ENCODE measurements around the gene KCNH6.

KCNH6 gene

GRCh38 chr17:63476854-63477479 is 46.2 kb upstream of the KCNH6 start, which contains the start of gene ACE:
TSS of gene ACE (plus strand) at chr17:63477061. CDS start at chr17:63477095, 34 bp downstream.
- TF ChIP-seq CREB1 (IDR thresholded peaks at IDR 0.05; ENCODE audit: low read depth), result no peak
- no peak for TF ChIP-seq EP300 (IDR thresholded peaks at IDR 0.05; ENCODE audit: borderline replicate concordance)
- TF ChIP-seq USF1 (IDR thresholded peaks at IDR 0.05), result no peak
- TF ChIP-seq TAF1 (IDR thresholded peaks at IDR 0.05; ENCODE audit: low read depth), result 0 out of 2 replicates have a peak, but pooled peaks have one; percentile 13
- TF ChIP-seq FOXM1 (IDR thresholded peaks at IDR 0.05; ENCODE audit: borderline replicate concordance, low read depth), result no peak
- TF ChIP-seq EGR1 (IDR thresholded peaks at IDR 0.05), result peak; percentile 60; the same call in 1 of the 2 replicates
- TF ChIP-seq RAD21 (IDR thresholded peaks at IDR 0.05; ENCODE audit: low read depth), result no peak; the same call in 1 of the 2 replicates
- peak; percentile 77 for TF ChIP-seq MAX (IDR thresholded peaks at IDR 0.05)
- TF ChIP-seq TCF12 (IDR thresholded peaks at IDR 0.05; ENCODE audit: low read depth), result peak; percentile 16; the same call in 1 of the 2 replicates
- no peak for TF ChIP-seq TEAD4 (IDR thresholded peaks at IDR 0.05)
- TF ChIP-seq REST (IDR thresholded peaks at IDR 0.05; ENCODE audit: low read depth), result no peak
- no peak for TF ChIP-seq NFIC (IDR thresholded peaks at IDR 0.05)
- TF ChIP-seq ZBTB7A (IDR thresholded peaks at IDR 0.05; ENCODE audit: low read depth), result no peak; the same call in 1 of the 2 replicates
- TF ChIP-seq CEBPB (IDR thresholded peaks at IDR 0.05), result no peak

GRCh38 chr17:63477480-63478440 is 45.4 kb upstream of the KCNH6 start:
- TF ChIP-seq TAF1 (IDR thresholded peaks at IDR 0.05; ENCODE audit: low read depth) (no peak), CREB1 (IDR thresholded peaks at IDR 0.05; ENCODE audit: low read depth) (no peak), YY1 (IDR thresholded peaks at IDR 0.05; ENCODE audit: low read depth) (no peak), TEAD4 (IDR thresholded peaks at IDR 0.05) (no peak), EP300 (IDR thresholded peaks at IDR 0.05; ENCODE audit: borderline replicate concordance) (no peak), REST (IDR thresholded peaks at IDR 0.05; ENCODE audit: low read depth) (no peak), EGR1 (IDR thresholded peaks at IDR 0.05) (no peak), USF1 (IDR thresholded peaks at IDR 0.05) (no peak), MAX (IDR thresholded peaks at IDR 0.05) (no peak; the same call in 1 of the 2 replicates), NFIC (IDR thresholded peaks at IDR 0.05) (no peak), TCF12 (IDR thresholded peaks at IDR 0.05; ENCODE audit: low read depth) (no peak), CEBPB (IDR thresholded peaks at IDR 0.05) (no peak), FOXM1 (IDR thresholded peaks at IDR 0.05; ENCODE audit: borderline replicate concordance, low read depth) (no peak), RAD21 (IDR thresholded peaks at IDR 0.05; ENCODE audit: low read depth) (no peak), ZBTB7A (IDR thresholded peaks at IDR 0.05; ENCODE audit: low read depth) (no peak; the same call in 1 of the 2 replicates)

- TF ChIP-seq TCF12 (IDR thresholded peaks at IDR 0.05; ENCODE audit: low read depth) (no peak), RAD21 (IDR thresholded peaks at IDR 0.05; ENCODE audit: low read depth) (peak; percentile 87), YY1 (IDR thresholded peaks at IDR 0.05; ENCODE audit: low read depth) (no peak), FOXM1 (IDR thresholded peaks at IDR 0.05; ENCODE audit: borderline replicate concordance, low read depth) (no peak), CEBPB (IDR thresholded peaks at IDR 0.05) (no peak), TEAD4 (IDR thresholded peaks at IDR 0.05) (peak; percentile 29; the same call in 1 of the 2 replicates), EGR1 (IDR thresholded peaks at IDR 0.05) (no peak), ZBTB7A (IDR thresholded peaks at IDR 0.05; ENCODE audit: low read depth) (no peak)
These were observed 44.2 kb upstream of the KCNH6 start for GRCh38 chr17:63478814-63479494.

GRCh38 chr17:63479495-63480184 is 43.5 kb upstream of the KCNH6 start:
- TF ChIP-seq RAD21 (IDR thresholded peaks at IDR 0.05; ENCODE audit: low read depth) (no peak), USF1 (IDR thresholded peaks at IDR 0.05) (no peak), NFIC (IDR thresholded peaks at IDR 0.05) (no peak), EP300 (IDR thresholded peaks at IDR 0.05; ENCODE audit: borderline replicate concordance) (no peak)
